Measurements from ENCODE around the gene HTT. TPM values are rescaled to one million over a fixed set of nuclear protein-coding genes. Genes with fewer than 3 reads are reported as not detected.

The HTT gene
- total and polyA plus RNA-seq, 10 of the 15 experiments (the other 5 are each of a cell fraction or from before 2014, with no cell fraction given) = 3.3 to 113 (median 43.3) TPM

- TF ChIP-seq SUZ12 (IDR thresholded peaks at IDR 0.05; ENCODE audit: unreplicated experiment) = peak; percentile 49
- no peak for TF ChIP-seq SMAD1 (IDR thresholded peaks at IDR 0.05; ENCODE audit: low read depth, partially characterized antibody)
- TF ChIP-seq CBFB (IDR thresholded peaks at IDR 0.05; ENCODE audit: low read depth) = no peak
- no peak for TF ChIP-seq NRF1 (conservative IDR thresholded peaks at IDR 0.05; ENCODE audit: low read depth, low read length)
- no peak for TF ChIP-seq CHD1 (IDR thresholded peaks at IDR 0.05; ENCODE audit: low read depth, low read length)
Observed at GRCh38 chr4:3291969-3292570, 217.6 kb downstream of the HTT start (continued).

- peaks cover 2 to 7% of the 10 kb centered on the region in 2 experiments; a peak in 2 of 4 replicates for H3K27me3 ChIP-seq (replicated peaks in 1 of 2; ENCODE audit: control insufficient read depth in 2 of 2, insufficient read depth in 2 of 2, low read length in 1 of 2)
- DNase-seq (ENCODE audit: low read depth, low spot score) (peak; percentile 25), ATAC-seq (peak; percentile 89), FAIRE-seq (no peak)
- peak within 1 kb of the TSS; percentile 66 for H2AFZ ChIP-seq (ENCODE audit: control insufficient read depth, low read depth, low read length)
- BruUV-seq (replicated peaks) = no TSS peak
- peak within 1 kb of the TSS; percentile 100 for H3K4me2 ChIP-seq (ENCODE audit: control insufficient read depth, insufficient read depth)
- H3K9ac ChIP-seq (ENCODE audit: control insufficient read depth, insufficient read depth, low read length) = peak within 1 kb of the TSS; percentile 39; the same call in 1 of the 2 replicates
- ChIA-PET CTCF (interaction anchor here (0.6 to 1.0 kb wide), 2 partner anchors 9 to 187 kb away, joined by 3 read pairs; no protein-coding TSS in a partner anchor), RAD21 (ENCODE audit: unreplicated experiment) (no interaction called here), SMC1A (ENCODE audit: uncharacterized antibody, unreplicated experiment) (interaction anchor here (1.9 kb wide), 1 partner anchor 9 kb away, joined by 4 read pairs; no protein-coding TSS in a partner anchor), POLR2A (interaction anchor here (0.6 kb wide), 1 partner anchor 1354 kb away, joined by 7 read pairs; no protein-coding TSS in a partner anchor)
- peak within 1 kb of the TSS; percentile 85 for H3K4me3 ChIP-seq
- H3K9me3 ChIP-seq (replicated peaks; ENCODE audit: control insufficient read depth, insufficient read depth, low read length) = no peaks in the 10 kb centered on the region; the same call in 2 of the 3 replicates
- in situ Hi-C loops (cut with MboI) (no loop called here), intact Hi-C loops (cut with micrococcal nuclease; ENCODE audit: unreplicated experiment) (no loop called here)
- 0% methylated on average over 17 of the region's 121 CpGs for WGBS (ENCODE audit: insufficient coverage, insufficient replicate concordance, low lambda C conversion rate, missing lambda C conversion rate)
- H3K36me3 ChIP-seq (ENCODE audit: control insufficient read depth in 2 of 2, insufficient read depth in 2 of 2, low read length in 1 of 2) = no peaks in the 10 kb centered on the region
- no peaks in the 10 kb centered on the region for H4K20me1 ChIP-seq (ENCODE audit: control insufficient read depth, insufficient read depth)
- H3K79me2 ChIP-seq (ENCODE audit: control insufficient read depth, insufficient read depth, low read length) = no peaks in the 10 kb centered on the region
- peaks cover 11% of the 10 kb centered on the region; the same call in 1 of the 2 replicates for H3K4me1 ChIP-seq (ENCODE audit: control insufficient read depth, insufficient read depth, low read length)
- no peak within 1 kb of the TSS for H3K27ac ChIP-seq (ENCODE audit: control insufficient read depth, insufficient read depth)
- TF ChIP-seq TCF12 (IDR thresholded peaks at IDR 0.05; ENCODE audit: low read depth, low read length) = no peak
- TF ChIP-seq CHD2 (IDR thresholded peaks at IDR 0.05; ENCODE audit: borderline replicate concordance, low read depth, low read length) = 0 out of 2 replicates have a peak, but pooled peaks have one; percentile 18
- 0 out of 2 replicates have a peak, but pooled peaks have one; percentile 36 for TF ChIP-seq SIN3A (IDR thresholded peaks at IDR 0.05; ENCODE audit: low read depth, low read length)
- peak in 1 of 2 experiments; percentile 24; a peak in 1 of 4 replicates for TF ChIP-seq IKZF2 (IDR thresholded peaks at IDR 0.05)
- TF ChIP-seq EGR1 (IDR thresholded peaks at IDR 0.05; ENCODE audit: borderline replicate concordance in 1 of 2, low read depth in 2 of 2, low read length in 2 of 2) = peak in 1 of 2 experiments; percentile 12; a peak in 1 of 3 replicates
- TF ChIP-seq CREB1 (IDR thresholded peaks at IDR 0.05; ENCODE audit: low read depth) = peak; percentile 22; the same call in 1 of the 2 replicates
- peak; percentile 3 for TF ChIP-seq SUZ12 (IDR thresholded peaks at IDR 0.05; ENCODE audit: unreplicated experiment)
- TF ChIP-seq DPF2 (IDR thresholded peaks at IDR 0.05) = peak; percentile 68
- TF ChIP-seq IKZF1 (conservative IDR thresholded peaks at IDR 0.05) = peak; percentile 72
- TF ChIP-seq GATAD2B (conservative IDR thresholded peaks at IDR 0.05; ENCODE audit: low read depth) = 0 out of 2 replicates have a peak, but pooled peaks have one; percentile 69
- TF ChIP-seq SP1 (IDR thresholded peaks at IDR 0.05; ENCODE audit: low read depth, low read length) = peak; percentile 33
- TF ChIP-seq CEBPZ (IDR thresholded peaks at IDR 0.05; ENCODE audit: low read depth, low read length) = no peak
- no peak for TF ChIP-seq HDAC6 (IDR thresholded peaks at IDR 0.05; ENCODE audit: unreplicated experiment)
- peak; percentile 34; the same call in 1 of the 2 replicates for TF ChIP-seq MXI1 (IDR thresholded peaks at IDR 0.05; ENCODE audit: low read depth, low read length)
- 0 out of 2 replicates have a peak, but pooled peaks have one; percentile 15 for TF ChIP-seq POLR2A (IDR thresholded peaks at IDR 0.05; ENCODE audit: low read depth, low read length)
Observed at GRCh38 chr4:3292571-3293400, 218.3 kb downstream of the HTT start, which contains the start of gene RGS12. Gene RGS12 (plus strand): TSS chr4:3293021. CDS start chr4:3316171, 23,150 bp downstream.

Data from GM12878 (cell line).